OCI-LY7 (cell line): ENCODE measurements around the gene PRCC.

ENCODE experiments used
- CTCF ChIP-seq: fragments of 200-600 bp; sonication (generic); conservative IDR thresholded peaks from 2 replicates; pipeline ENCODE4 v1.5.1; 2014; ENCODE audit warnings: mild to moderate bottlenecking, antibody characterized with exemption, low read length, moderate library complexity, mixed read lengths
- EZH2phosphoT487 ChIP-seq: fragments of 200-600 bp; sonication (generic); IDR thresholded peaks from 2 replicates; pipeline ENCODE4 v1.6.1; 2018; ENCODE audit warnings: low read depth, borderline replicate concordance, mild to moderate bottlenecking, mixed run types, antibody characterized with exemption, low read length, moderate library complexity, mixed read lengths

- no peak for TF ChIP-seq CTCF
- no peak for TF ChIP-seq EZH2phosphoT487
Observed at GRCh38 chr1:156802421-156802935, 35.1 kb downstream of the PRCC start.
